B cell (primary cell): ENCODE measurements around the gene CAMK2D. TPM values are rescaled to one million over a fixed set of nuclear protein-coding genes. Genes with fewer than 3 reads are reported as not detected.

Experiments used
- ATAC-seq: fragments of 200-7000 bp; cut with Tn5 transposase; one replicate; pipeline ENCODE4 v1.10.0; 2021; ENCODE audit warnings: low read depth, mild to moderate bottlenecking, moderate number of reproducible peaks, moderate library complexity
- CTCF ChIA-PET: fragments of 350-600 bp; sonication (Branson Sonifier 250); formaldehyde crosslinking; loops from one replicate; lab custom pipeline; 2021; ENCODE audit warnings: antibody characterized with exemption, inconsistent platforms; lab: Charles Lee
- POLR2A ChIA-PET: fragments of 350-600 bp; sonication (Branson Sonifier 250); formaldehyde crosslinking; loops from one replicate; lab custom pipeline; 2021; ENCODE audit warnings: antibody characterized with exemption; lab: Charles Lee
- DNase-seq: peaks from one replicate; pipeline ENCODE4 v3.0.0; 2013
- H2AFZ ChIP-seq: 2 replicates; pipeline ENCODE4 v1.6.1; 2012; ENCODE audit warnings: mild to moderate bottlenecking, low read depth, low read length; ENCODE audit not compliant: insufficient read depth, poor library complexity, severe bottlenecking
- H3K27ac ChIP-seq, 2 donors: 1 replicate in 1 of 2; 2 replicates in 1 of 2; pipeline ENCODE4 v1.5.1; 2012 to 2013; ENCODE audit warnings: low read length in 2 of 2, mild to moderate bottlenecking in 2 of 2, moderate library complexity in 1 of 2
- H3K27me3 ChIP-seq, 4 experiments: fragments of 200-600 bp in 1 of 4; sonication (generic) in 1 of 4; replicated peaks in 1 of 4; 1 replicate in 2 of 4; 2 replicates in 2 of 4; pipeline versions ENCODE4 v1.6.1 to v1.7.0; 2013 to 2016; ENCODE audit warnings: low read length in 3 of 4, mild to moderate bottlenecking in 2 of 4, mixed read lengths in 1 of 4, moderate library complexity in 1 of 4; ENCODE audit not compliant: insufficient read depth in 4 of 4, control insufficient read depth in 3 of 4; ENCODE audit errors: control extremely low read depth in 1 of 4
- H3K36me3 ChIP-seq, 2 experiments: replicated peaks in 1 of 2; 1 replicate in 1 of 2; 2 replicates in 1 of 2; pipeline versions ENCODE4 v1.6.1 to v1.7.1; 2013; ENCODE audit warnings: low read length in 1 of 2; ENCODE audit not compliant: insufficient read depth in 2 of 2, control insufficient read depth in 1 of 2; ENCODE audit errors: control extremely low read depth in 1 of 2, extremely low read depth in 1 of 2
- H3K4me1 ChIP-seq, 2 donors: fragments of 200-600 bp in 1 of 2; sonication (generic) in 1 of 2; 1 replicate in 1 of 2; 2 replicates in 1 of 2; pipeline versions ENCODE4 v1.5.1 to v1.6.1; 2013 to 2017; ENCODE audit warnings: low read length in 2 of 2; ENCODE audit not compliant: control insufficient read depth in 2 of 2, insufficient read depth in 2 of 2
- H3K4me2 ChIP-seq: replicated peaks from 2 replicates; pipeline ENCODE3; 2012; ENCODE audit warnings: mild to moderate bottlenecking, low read depth, low read length; ENCODE audit not compliant: poor library complexity, severe bottlenecking
- H3K4me3 ChIP-seq, 5 experiments: fragments of 200-600 bp in 1 of 5; sonication (generic) in 1 of 5; 1 replicate in 3 of 5; 2 replicates in 2 of 5; pipeline versions ENCODE4 v1.5.1 to v1.7.0; 2011 to 2016; ENCODE audit warnings: low read length in 4 of 5, mild to moderate bottlenecking in 4 of 5, low read depth in 2 of 5, control low read depth in 1 of 5, moderate library complexity in 1 of 5; ENCODE audit not compliant: insufficient read depth in 1 of 5; ENCODE audit errors: control extremely low read depth in 1 of 5, extremely low read depth in 1 of 5
- H3K79me2 ChIP-seq: fragments of 200-600 bp; sonication (generic); one replicate; pipeline ENCODE4 v1.6.0; 2016; ENCODE audit warnings: low read length; ENCODE audit not compliant: control insufficient read depth, insufficient read depth
- H3K9ac ChIP-seq: fragments of 200-600 bp; sonication (generic); 2 replicates; pipeline ENCODE4 v1.6.1; 2017; ENCODE audit warnings: mild to moderate bottlenecking, low read length, moderate library complexity
- H3K9me3 ChIP-seq, 3 donors: one replicate each; pipeline versions ENCODE4 v1.6.1 to v1.7.1; 2013; ENCODE audit warnings: low read length in 2 of 3; ENCODE audit not compliant: control insufficient read depth in 2 of 3, insufficient read depth in 1 of 3; ENCODE audit errors: control extremely low read depth in 1 of 3
- H4K20me1 ChIP-seq: 2 replicates; pipeline ENCODE4 v1.6.0; 2012; ENCODE audit warnings: mild to moderate bottlenecking, low read length; ENCODE audit not compliant: insufficient read depth, control insufficient read depth, poor library complexity, severe bottlenecking
- H3K27ac Mint-ChIP-seq: one replicate; pipeline ENCODE4 v1.8.0; 2021; ENCODE audit warnings: mixed read lengths
- H3K27me3 Mint-ChIP-seq: one replicate; pipeline ENCODE4 v1.8.0; 2021; ENCODE audit warnings: mixed read lengths
- H3K4me1 Mint-ChIP-seq: one replicate; pipeline ENCODE4 v1.8.0; 2021; ENCODE audit warnings: mixed read lengths
- H3K4me3 Mint-ChIP-seq: one replicate; pipeline ENCODE4 v1.8.0; 2021; ENCODE audit warnings: mixed read lengths
- H3K9me3 Mint-ChIP-seq: one replicate; pipeline ENCODE4 v1.8.0; 2022; ENCODE audit warnings: mixed read lengths; ENCODE audit not compliant: insufficient read depth
- EZH2 ChIP-seq: IDR thresholded peaks from 2 replicates; pipeline ENCODE4 v1.6.1; 2012; ENCODE audit warnings: borderline replicate concordance, low read depth, mild to moderate bottlenecking, moderate library complexity, low read length; ENCODE audit not compliant: insufficient read depth, poor library complexity, severe bottlenecking
- WGBS: methylation state at CpG from one replicate; pipeline ENCODE4 v1.1.5; 2013; ENCODE audit warnings: missing lambda C conversion rate; ENCODE audit not compliant: insufficient coverage; 5-methylcytosine and 5-hydroxymethylcytosine counted together
- intact Hi-C: fragments of 100-400 bp; cut with micrococcal nuclease; formaldehyde crosslinking; loops from one replicate; pipeline ENCODE4 v1.10.0; 2022
- polyA plus RNA-seq: library from polyadenylated mRNA; depleted of rRNA; stranded (reverse); fragments of >200 nt; gene quantifications from 2 replicates; pipeline ENCODE4 v1.2.3, GENCODE V29; 2012
- total RNA-seq, 2 donors: library from RNA; stranded (reverse); fragments of 120-200 nt in 1 of 2; gene quantifications; 1 replicate in 1 of 2; 2 replicates in 1 of 2; pipeline versions ENCODE4 v1.2.3 to v1.2.4, GENCODE V29; 2013 to 2022
- TF ChIP-seq, protein P1 (sequence below): fragments of 200-600 bp; IDR thresholded peaks from one replicate; pipeline ENCODE4 v1.8.0; 2022; ENCODE audit warnings: antibody characterized with exemption, mild to moderate bottlenecking

CAMK2D gene
- total and polyA plus RNA-seq, 2 donors (not counting 1 experiment from before 2014, with no cell fraction given): 26.3 to 57.0 TPM

DNA sequence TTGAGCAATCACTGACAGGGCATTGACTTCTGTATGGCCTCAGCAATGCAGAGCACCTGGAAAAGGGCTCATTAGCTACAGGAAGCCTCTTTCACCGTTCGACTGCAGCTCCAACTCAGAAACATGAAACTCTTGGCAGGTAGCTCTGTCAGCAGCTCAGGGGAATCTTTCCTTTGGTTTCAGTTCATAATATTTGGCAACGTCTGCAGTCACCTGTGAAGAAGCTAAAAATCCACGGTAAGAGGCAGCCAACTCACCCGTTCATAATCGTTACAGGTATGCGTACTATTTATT, 354.9 kb downstream of the CAMK2D start:
- ATAC-seq (no peak), DNase-seq (no peak)
- TF ChIP-seq, protein P1, sequence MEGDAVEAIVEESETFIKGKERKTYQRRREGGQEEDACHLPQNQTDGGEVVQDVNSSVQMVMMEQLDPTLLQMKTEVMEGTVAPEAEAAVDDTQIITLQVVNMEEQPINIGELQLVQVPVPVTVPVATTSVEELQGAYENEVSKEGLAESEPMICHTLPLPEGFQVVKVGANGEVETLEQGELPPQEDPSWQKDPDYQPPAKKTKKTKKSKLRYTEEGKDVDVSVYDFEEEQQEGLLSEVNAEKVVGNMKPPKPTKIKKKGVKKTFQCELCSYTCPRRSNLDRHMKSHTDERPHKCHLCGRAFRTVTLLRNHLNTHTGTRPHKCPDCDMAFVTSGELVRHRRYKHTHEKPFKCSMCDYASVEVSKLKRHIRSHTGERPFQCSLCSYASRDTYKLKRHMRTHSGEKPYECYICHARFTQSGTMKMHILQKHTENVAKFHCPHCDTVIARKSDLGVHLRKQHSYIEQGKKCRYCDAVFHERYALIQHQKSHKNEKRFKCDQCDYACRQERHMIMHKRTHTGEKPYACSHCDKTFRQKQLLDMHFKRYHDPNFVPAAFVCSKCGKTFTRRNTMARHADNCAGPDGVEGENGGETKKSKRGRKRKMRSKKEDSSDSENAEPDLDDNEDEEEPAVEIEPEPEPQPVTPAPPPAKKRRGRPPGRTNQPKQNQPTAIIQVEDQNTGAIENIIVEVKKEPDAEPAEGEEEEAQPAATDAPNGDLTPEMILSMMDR: no peak
- no peak for TF ChIP-seq EZH2
- H3K4me2 ChIP-seq: no peak overlapping the region
- intact Hi-C loops: no loop called here
- Mint-ChIP-seq H3K27ac (no peak overlapping the region), H3K27me3 (peaks cover 7% of the 10 kb centered on the region), H3K4me3 (no peak overlapping the region), H3K4me1 (no peaks in the 10 kb centered on the region), H3K9me3 (no peaks in the 10 kb centered on the region)
- H3K4me3 ChIP-seq: no peak overlapping the region
- no peaks in the 10 kb centered on the region for H3K36me3 ChIP-seq
- H3K9ac ChIP-seq: no peak overlapping the region
- H3K9me3 ChIP-seq: no peaks in the 10 kb centered on the region
- no peak overlapping the region for H2AFZ ChIP-seq
- no peak overlapping the region for H3K27ac ChIP-seq
- H3K27me3 ChIP-seq: peaks cover 0 to 5% (median 2%) of the 10 kb centered on the region in 4 experiments
- no peaks in the 10 kb centered on the region for H4K20me1 ChIP-seq
- no peaks in the 10 kb centered on the region for H3K4me1 ChIP-seq
- no peaks in the 10 kb centered on the region for H3K79me2 ChIP-seq
- POLR2A ChIA-PET: no interaction called here
- CTCF ChIA-PET: interaction anchor here (0.6 to 2.1 kb wide), 3 partner anchors 12 to 981 kb away, joined by 3 to 5 read pairs (median 3); no protein-coding TSS in a partner anchor
- WGBS: 86% methylated on average over 6 of the region's 7 CpGs

GRCh38 chr4:113405874-113406722, 355.4 kb downstream of the CAMK2D start:
- no peaks in the 10 kb centered on the region for H3K9me3 Mint-ChIP-seq
- Histone ChIP-seq H3K9ac (no peak overlapping the region), H3K36me3 (no peaks in the 10 kb centered on the region), H3K4me1 (no peaks in the 10 kb centered on the region), H3K27ac (no peak overlapping the region), H3K27me3 (peaks cover 0 to 5% (median 2%) of the 10 kb centered on the region in 4 experiments), H2AFZ (no peak overlapping the region), H3K4me2 (no peak overlapping the region), H4K20me1 (no peaks in the 10 kb centered on the region), H3K9me3 (no peaks in the 10 kb centered on the region), H3K4me3 (no peak overlapping the region), H3K79me2 (no peaks in the 10 kb centered on the region)
- no peak overlapping the region for H3K27ac Mint-ChIP-seq
- TF ChIP-seq EZH2: no peak
- TF ChIP-seq, protein P1: no peak
- 96% methylated on average over 5 of the region's 7 CpGs for WGBS
- DNase-seq: no peak
- no peak overlapping the region for H3K4me3 Mint-ChIP-seq
- no peaks in the 10 kb centered on the region for H3K4me1 Mint-ChIP-seq
- intact Hi-C loops: no loop called here
- peaks cover 10% of the 10 kb centered on the region for H3K27me3 Mint-ChIP-seq
- ChIA-PET POLR2A (no interaction called here), CTCF (interaction anchor here (0.6 to 2.1 kb wide), 3 partner anchors 11 to 982 kb away, joined by 3 to 5 read pairs (median 3); no protein-coding TSS in a partner anchor)
- no peak for ATAC-seq
